Activated CD4-positive, alpha-beta T cell treated with anti-CD3 and anti-CD28 coated beads for 48 hours (primary cell): ENCODE results near the gene B3GNT5.

Experiments used
- DNase-seq: peaks from one replicate; pipeline ENCODE4 v3.0.0-alpha.2; 2020

The B3GNT5 gene

DNA sequence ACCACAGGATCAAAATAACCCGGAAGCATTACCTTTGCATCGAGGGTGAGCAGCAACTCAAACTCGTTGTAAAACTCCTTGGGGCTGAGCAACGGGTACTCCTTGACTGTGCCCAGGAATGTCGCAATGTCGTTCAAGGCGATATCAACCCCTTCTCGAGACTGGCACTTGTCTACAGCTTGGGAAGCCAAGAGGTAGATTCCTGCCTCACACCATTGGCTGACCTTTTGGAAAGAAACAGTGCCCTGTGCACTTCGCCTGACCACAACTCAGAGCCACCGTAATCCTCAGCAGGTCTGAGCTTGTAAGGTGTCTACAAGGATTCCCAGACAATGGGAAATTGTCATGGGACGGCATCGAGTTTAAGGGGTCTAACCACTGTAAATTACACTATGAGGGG, 43.9 kb downstream of the B3GNT5 start:
- no peak for DNase-seq

DNA sequence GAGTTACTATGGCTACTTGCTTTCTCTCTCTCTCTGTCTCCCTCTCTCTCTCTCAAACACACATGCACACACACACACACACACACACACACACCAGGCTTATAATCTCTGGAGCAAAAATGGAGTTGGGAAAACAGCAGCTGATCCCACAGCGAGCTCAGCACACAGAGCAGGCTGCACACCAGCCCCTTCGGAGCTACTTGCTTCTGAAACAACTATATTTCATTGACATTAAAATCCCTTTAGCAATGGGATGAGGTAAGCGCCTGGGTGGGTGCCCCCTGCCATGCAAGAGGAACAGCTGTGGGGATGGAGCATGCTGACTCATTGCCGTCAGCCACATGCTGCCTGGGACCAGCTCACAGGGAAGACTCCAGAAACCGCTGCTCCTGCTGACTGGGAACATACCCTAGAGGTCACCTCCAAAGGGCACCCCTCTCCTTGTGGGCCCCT, 45.7 kb downstream of the B3GNT5 start:
- DNase-seq = no peak

DNA sequence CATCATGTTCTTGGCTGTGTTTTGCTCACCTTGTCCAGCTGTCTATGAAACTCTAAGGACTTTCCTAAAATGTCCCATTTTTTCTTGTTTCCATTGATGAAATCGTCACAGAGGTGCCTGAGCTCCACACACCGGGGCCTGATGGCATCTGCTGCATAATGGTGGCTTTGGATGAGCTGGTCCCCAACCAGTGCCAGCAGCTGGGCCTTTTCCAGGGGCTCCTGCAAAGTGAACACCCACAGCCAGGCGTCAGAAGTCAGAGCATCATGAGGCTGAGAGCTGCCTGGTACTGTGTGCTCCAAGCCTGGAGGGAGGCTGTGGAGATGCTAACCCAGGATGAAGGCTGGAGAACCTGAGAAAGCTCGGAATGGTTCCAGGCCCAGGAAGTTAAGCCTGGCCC, 46.9 kb downstream of the B3GNT5 start:
- no peak for DNase-seq

DNA sequence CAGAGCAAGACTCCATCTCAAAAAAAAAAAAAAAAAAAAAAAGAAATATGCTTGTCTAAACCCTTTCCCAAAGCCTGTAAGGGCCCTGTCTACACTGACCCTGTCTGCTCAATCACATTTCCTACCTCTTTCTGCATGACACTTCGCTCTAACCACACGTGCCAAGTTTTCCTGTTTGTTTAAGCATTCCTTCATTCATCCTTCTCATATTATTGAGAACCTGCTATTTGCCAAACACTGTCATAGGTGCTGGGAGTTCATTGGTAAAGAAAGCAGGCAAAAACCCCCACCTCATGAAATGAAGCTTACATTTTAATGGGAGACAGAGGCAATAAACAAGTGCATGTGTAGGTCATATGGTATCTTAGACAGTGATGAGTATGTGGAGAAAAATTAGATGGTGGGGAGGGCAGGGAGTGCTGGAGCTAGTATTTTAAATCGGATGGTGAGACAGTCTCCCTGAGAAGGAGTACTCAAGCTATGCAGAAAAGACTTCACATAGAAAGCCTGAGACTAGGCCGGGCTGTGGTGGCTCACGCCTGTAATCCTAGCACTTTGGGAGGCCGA, 48.0 kb downstream of the B3GNT5 start:
- no peak for DNase-seq

DNA sequence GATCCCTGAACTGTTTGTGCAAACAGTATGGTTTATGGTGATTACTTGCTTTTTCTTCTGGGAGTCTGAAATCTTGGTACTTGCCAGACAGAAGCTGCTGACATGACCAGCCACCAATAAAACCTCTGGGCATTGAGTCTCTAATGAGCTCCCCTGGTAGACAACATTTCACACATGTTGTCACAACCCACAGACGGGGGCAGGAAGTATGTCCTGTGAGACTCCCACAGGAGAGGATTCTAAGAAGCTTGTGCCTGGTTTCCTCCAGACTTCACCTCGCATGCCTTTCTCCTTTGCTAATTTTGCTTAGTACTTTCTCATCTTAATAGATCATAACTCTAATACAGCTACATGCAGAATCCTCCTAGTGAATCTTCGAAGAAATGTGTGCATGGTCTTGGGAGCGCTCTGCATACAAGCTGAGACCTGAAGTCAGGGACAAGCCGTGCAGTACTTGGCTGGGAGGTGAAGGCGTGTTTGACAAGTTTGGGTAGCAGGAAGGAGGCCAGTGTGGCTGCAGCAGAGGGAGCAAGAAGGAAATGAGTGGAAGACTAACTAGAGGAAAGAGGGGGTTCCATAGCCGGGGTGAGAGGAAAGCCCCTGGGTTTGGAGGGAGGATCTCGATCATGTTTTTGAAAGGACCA, 49.0 kb downstream of the B3GNT5 start:
- no peak for DNase-seq

DNA sequence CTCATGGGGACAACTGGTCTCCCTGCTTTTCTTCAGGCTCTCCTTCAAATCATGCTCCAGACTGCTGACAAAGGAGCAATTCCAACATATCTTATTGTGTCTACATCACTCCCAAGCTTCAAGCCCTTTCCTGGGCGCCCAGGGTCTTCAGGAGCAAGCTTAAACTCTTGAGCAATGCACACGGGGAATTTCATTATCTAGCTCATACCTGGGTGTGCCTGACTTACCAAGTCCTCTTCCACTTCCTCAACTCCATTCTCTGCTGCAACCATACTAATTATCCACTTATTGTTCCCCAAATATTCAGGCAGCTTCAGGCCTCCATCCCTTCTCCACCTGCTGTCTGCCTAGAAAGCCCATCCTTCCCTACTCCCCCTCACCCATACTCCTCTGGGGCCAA, 50.6 kb downstream of the B3GNT5 start:
- DNase-seq = no peak

DNA sequence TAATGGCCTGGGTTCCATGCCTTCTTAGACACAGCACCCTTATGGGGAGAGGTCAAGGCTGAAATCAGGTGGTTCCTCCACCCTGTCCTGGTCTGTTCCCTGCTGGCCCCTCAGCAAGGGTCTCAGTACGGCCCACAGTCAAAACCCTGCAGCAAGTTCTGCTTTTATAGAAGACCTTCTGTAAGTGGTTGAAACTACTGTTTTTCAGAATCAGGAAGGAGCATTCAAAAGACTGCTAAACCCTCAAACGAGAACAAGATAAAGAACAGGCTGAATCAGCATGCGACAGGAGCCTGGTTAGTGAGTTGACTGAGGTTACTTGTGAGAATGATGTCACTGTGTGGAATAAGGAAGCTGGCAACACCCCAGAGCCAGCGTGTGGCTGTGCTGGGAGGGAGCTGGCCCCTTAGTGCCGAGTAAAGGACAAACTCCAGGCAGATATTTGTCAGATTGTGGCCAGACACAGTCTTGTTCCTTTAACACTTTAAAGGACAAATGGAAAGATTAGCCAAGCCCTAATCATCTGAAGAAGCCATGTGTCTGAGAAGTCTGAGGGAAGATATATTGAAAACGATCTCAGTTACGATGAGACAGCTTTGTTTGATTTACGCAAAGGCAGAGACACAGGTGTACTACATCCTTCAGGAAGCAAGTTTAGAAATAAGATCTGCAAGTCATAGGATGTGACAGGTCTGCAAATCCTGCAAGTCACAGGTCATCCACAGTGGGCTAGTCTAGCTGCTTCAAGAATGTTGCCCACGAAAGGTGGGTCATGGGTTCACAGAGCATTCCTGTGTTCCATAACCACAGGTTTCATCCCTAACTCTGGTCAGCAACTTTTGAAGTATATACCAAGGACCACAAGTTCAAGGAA, 54.0 kb downstream of the B3GNT5 start:
- DNase-seq = peak; percentile 66

DNA sequence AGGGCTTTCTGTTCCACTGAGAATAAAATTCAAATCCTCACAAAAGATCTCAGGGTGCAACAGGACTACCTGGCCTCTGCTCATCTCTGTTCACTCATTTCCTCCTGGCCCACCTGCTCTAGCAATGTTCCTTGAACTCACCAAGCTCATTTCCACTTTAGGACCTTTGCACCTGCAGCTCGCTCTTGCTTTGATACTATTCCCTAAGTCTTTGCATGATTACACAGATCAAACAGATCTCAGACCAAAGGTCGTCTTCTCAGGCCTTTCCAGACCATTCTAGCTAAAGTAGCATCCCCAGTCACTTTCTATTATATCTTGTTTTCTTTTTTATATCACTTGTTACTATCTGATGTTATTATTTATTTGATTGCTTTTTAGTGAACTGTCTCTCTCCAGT, 54.7 kb downstream of the B3GNT5 start:
- DNase-seq = no peak

DNA sequence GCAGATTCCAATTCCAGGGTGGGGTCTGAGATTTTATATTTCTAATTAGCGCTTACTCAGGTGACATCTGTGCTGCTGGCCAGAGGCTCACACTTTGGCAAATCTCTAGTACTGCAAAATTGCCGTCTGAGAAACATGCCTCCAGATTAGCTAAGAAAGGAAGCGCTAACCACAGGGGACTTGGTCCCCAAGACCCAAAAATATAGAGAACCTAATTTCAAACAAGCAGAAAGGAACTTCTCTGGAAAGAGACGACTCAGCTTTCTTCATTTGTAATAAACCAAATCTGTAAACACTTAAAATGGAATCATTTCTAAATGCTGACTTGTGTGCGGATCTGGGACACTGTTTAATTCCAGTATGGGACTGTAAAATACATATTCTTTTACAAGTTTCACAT, 55.7 kb downstream of the B3GNT5 start:
- no peak for DNase-seq

DNA sequence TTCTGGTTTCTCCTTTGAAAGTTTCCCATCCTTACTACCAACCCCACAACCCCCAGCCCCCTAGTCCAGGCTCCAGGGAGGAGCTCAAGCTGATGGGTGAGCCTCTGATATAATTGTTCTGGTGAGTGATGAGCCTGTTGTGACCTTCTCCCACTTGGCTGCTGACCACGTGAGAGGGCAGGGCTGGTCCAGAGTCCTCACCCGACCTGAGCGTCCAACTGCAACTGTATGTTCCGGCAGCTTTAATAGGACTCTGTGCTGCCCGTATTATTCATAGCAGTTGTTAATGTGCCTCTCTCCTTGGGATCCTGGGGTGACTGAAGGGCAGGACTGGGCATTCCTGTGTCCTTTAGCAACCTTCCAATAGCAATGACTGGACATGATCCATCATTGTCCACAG, 56.2 kb downstream of the B3GNT5 start:
- no peak for DNase-seq

DNA sequence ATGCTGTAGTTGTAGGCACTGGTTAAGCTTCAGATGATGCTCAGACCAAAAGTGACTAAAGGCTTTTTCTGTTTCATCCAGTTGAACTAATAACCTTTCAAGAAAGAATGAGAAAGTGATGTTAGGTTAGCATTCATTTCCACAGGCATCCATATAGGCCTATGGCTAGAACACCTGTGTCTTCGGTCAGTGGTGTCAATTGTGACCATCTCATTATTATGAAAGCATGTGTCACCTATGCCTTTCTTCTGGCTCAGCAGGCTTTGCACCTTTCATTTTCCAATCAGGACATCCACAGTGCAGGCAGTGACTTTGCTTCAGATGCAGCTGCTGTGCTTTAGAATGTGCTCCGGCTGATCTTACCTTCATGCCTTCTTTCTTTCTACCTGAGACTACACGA, 57.9 kb downstream of the B3GNT5 start:
- no peak for DNase-seq

DNA sequence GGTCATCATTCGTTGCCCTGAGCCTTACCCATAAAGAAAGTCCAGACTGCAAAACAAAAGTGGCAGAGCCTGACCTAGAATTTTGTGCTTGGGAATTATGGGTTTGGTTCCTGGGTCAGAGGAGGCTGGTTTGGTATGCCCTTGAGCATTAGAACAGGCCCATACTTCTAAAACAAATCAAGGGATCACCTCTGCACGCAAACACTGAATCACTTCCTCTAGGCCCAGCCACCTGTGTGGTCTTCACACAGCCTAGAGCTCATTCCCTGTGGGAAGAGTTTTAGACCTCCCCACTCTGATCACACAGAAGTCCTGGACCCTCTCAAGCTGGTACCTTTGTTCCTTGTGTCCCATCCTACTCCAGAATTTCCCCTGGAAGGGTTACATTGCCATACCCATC, 59.4 kb downstream of the B3GNT5 start:
- DNase-seq = no peak

DNA sequence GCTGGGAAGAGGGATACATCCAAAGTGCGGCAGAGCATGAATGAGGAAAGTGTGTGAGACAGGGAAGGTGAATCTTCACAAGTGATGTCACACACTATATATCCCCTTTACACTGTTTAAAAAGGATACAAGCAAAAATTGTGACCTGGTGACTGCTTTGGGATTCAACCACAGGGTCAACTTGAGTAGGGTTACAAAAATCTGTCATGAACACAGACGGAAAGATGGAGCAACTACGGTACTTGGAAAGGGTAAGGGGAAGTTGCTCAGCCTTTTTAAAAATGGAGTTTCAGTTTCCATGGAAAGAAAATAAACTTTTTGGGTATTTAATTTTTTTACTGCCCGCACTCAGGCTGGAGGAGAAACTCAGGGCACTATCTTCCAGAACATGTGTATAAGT, 60.3 kb downstream of the B3GNT5 start:
- no peak for DNase-seq

DNA sequence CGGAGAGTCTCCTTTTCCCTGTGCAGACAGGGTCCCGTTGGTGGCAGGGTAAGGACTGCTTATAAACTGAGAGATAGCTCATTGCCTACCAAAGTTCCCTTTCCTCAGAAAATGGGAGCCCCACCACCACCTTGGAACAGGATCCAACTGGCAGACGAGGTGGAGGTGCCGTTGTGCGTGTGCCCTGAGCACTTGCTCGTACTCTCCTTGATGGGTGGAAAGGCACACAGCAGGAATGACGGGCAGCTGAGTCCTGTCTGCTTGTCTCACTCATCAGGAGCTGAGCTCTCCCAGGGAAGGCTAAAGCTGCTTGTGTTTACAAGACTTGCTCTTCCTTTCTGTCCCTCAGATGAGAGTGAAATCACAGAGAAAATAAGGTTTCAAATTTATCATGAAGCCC, 60.7 kb downstream of the B3GNT5 start:
- no peak for DNase-seq

DNA sequence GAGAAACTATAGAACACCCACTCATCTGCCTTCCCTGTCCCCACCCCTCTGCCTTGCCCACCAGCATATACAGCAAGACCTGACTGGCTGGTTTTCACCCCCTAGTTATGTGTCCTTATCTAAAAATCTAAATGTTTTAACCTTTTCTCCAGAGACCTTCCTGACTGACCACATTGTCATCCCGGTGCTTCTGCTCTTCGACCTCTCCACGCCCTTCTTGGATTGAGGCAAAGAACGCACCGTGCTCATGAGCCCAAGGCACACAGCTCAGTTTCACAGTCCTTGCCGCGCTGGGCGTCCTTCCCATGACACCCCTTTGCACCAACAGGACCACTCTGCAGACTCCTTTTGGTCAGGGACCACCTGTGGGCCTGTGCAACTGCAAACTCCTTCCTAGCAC, 62.7 kb downstream of the B3GNT5 start:
- DNase-seq = no peak

DNA sequence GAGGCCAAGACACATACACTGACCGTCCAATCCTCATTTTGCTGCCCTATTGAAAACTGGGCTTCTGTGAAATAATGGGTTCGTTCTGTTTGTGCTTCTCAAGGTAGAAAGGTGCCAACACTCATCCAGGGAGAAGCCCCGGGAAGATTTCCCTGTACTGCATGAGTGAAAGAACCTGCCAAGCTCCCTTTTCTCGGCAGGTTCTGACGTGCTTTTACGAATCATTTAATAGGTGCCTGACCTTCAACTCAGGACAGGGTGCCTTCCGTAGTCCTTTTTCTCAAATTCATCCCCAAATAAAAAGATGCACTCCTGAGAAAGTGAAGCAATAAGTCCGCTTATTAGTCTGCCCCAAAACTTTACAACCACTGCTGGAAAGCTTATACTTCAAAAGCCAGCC, 64.2 kb downstream of the B3GNT5 start:
- DNase-seq = no peak

DNA sequence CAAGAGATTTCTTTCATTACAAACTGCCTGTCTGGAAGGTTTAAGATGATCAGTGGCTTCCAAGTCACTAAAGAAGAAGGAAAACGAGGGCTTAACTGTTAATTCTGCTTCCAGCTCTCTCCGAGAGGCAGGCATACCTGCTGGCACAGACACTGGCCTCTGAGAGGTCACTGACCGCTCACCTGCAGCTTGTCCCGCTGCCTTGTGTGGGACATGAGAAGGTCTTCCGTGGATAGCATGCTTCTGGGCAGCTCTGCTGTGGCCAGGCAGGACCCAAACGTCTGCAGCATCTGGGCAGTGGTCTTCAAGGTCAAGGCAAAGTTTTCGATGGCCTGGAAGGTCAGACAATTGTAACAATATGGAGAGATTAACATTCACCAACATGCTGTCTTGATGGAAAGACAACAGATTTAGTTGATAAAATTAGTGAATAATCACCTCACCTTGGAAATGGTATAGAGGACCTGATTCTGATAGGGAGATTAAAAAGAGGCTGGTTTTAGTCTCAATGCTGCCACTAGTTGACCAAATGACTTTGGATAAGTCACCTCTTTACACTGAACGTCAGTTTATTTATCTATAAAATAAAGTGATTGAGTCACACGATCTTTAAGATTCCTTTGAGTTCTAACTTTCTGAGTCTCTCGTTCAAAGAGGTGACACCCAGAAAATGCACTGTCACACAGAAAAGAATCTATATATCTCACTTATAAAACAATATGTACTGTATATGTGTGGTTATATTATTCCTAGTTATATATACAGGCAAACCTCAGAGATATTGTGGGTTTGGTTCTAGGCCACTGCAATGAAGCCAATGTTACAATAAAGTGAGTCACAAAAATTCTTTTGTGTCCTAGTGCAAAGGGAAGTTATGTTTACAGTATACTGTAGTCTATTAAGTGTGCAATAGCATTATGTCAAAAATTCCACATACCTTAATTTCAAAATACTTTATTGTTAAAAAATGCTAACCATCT, 65.1 kb downstream of the B3GNT5 start:
- DNase-seq = no peak

DNA sequence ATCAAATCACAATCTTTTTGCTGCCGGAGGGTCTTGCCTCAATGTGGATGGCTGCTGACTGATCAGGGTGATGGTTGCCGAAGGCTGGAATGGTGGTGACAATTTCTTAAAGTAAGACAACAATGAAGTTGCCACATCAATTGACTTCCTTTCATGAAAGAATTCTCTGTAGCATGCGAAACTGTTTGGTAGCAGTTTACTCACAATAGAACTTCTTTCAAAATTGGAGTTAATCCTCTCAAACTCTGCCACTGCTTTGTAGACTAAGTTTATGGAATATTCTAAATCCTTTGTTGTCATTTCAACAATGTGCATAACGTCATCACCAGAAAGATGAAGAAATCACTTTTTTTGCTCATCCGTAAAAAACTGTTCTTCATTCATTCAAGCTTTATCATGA, 65.8 kb downstream of the B3GNT5 start:
- no peak for DNase-seq

DNA sequence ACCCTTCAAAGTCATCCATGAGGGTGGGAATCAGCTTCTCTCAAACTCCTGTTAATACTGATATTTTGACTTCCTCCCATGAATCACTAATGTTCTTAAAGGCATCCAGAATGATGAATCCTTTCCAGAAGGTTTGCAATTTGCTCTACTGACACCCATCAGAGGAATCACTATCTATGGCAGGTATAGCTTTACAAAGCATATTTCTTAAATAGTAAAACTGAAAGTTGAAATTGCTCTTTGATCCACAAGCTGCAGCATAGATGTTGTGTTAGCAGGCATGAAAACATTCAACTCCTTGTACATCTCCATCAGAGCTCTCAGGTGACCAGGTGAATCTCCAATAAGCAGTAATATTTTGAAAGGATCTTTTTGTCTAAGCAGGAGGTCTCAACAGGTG, 66.3 kb downstream of the B3GNT5 start:
- DNase-seq = no peak
